Right ventricle myocardium superior (tissue), 1 donor: ENCODE data around the gene RND2. TPM values are rescaled to one million over a fixed set of nuclear protein-coding genes. Genes with fewer than 3 reads are reported as not detected.
A peak's percentile ranks its signal among the peaks of the same experiment; 100 is the strongest.
"Not testable (repeated sequence)": the region's sequence is repeated elsewhere in the genome, so short reads cannot be mapped to it uniquely, and the experiment has no call there.

Experiments used
- ATAC-seq: fragments of 200-7000 bp; cut with Tn5 transposase; one replicate; pipeline ENCODE4 v1.9.1; 2020; ENCODE audit warnings: mild to moderate bottlenecking; ENCODE audit not compliant: poor library complexity
- DNase-seq: peaks from one replicate; pipeline ENCODE4 v3.0.0-alpha.2; 2020
- intact Hi-C: fragments of 100-400 bp; cut with DNase I; formaldehyde crosslinking; loops from one replicate; pipeline ENCODE4 v1.11.2; 2022
- total RNA-seq: library from RNA; stranded (reverse); fragmentation: NEBNext Ultra II Directional; extraction: Animal tissue kit (Norgen Biotek cat#: 25700); gene quantifications from one replicate; pipeline ENCODE4 v1.2.1, GENCODE V29; 2021
- donor health status: DM: no; HTN: yes; CAD: no; lungs with severe emphysema.

Gene RND2
- total RNA-seq, 1 donor from 2014 or later = 0.65 TPM

- intact Hi-C loops = no loop called here
- ATAC-seq = no peak
- no peak for DNase-seq
Measured at GRCh38 chr17:42999003-42999525, 26.0 kb upstream of the RND2 start.

- intact Hi-C loops, DNase-seq, ATAC-seq: not testable (repeated sequence)
Measured at GRCh38 chr17:43000894-43001293, 24.1 kb upstream of the RND2 start.

- DNase-seq (no peak), ATAC-seq (no peak)
- intact Hi-C loops = no loop called here
Measured at GRCh38 chr17:43003542-43004172, 21.4 kb upstream of the RND2 start.

GRCh38 chr17:43006639-43007551 lies 18.1 kb upstream of the RND2 start, which contains the start of gene IFI35:
IFI35 (plus strand) TSS chr17:43006784; CDS start chr17:43006948, 164 bp downstream.
- DNase-seq (peak; percentile 91), ATAC-seq (peak; percentile 91)
- intact Hi-C loops = no loop called here

- intact Hi-C loops = no loop called here
- DNase-seq = no peak
- no peak for ATAC-seq
Measured at GRCh38 chr17:43010667-43011308, 14.2 kb upstream of the RND2 start.

GRCh38 chr17:43011728-43012472 lies 13.1 kb upstream of the RND2 start:
- ATAC-seq (peak; percentile 23), DNase-seq (no peak)
- intact Hi-C loops = no loop called here

GRCh38 chr17:43013296-43013695 lies 11.7 kb upstream of the RND2 start:
- ATAC-seq = no peak
- intact Hi-C loops = no loop called here
- no peak for DNase-seq

- intact Hi-C loops = no loop called here
- peak; percentile 20 for ATAC-seq
- DNase-seq = no peak
Measured at GRCh38 chr17:43014020-43014648, 10.9 kb upstream of the RND2 start.

GRCh38 chr17:43014649-43015542 lies 10.1 kb upstream of the RND2 start:
- no peak for DNase-seq
- ATAC-seq = no peak
- intact Hi-C loops = no loop called here

GRCh38 chr17:43015579-43015978 lies 9.5 kb upstream of the RND2 start:
- DNase-seq (peak; percentile 80), ATAC-seq (peak; percentile 36)
- intact Hi-C loops = no loop called here

- DNase-seq (no peak), ATAC-seq (no peak)
- intact Hi-C loops = no loop called here
Measured at GRCh38 chr17:43016216-43016615, 8.8 kb upstream of the RND2 start.

- ATAC-seq = no peak
- DNase-seq = no peak
- intact Hi-C loops = no loop called here
Measured at GRCh38 chr17:43018008-43018853, 6.8 kb upstream of the RND2 start.

- no peak for ATAC-seq
- DNase-seq = no peak
- intact Hi-C loops = no loop called here
Measured at GRCh38 chr17:43018932-43019331, 6.1 kb upstream of the RND2 start.

- intact Hi-C loops = no loop called here
- DNase-seq = no peak
- ATAC-seq = no peak
Measured at GRCh38 chr17:43019418-43019817, 5.6 kb upstream of the RND2 start.

- no peak for DNase-seq
- intact Hi-C loops = loop anchor here (10.0 kb wide), 1 partner anchor 105 kb away; the partner anchor contains the start of gene BRCA1
- ATAC-seq = no peak
Measured at GRCh38 chr17:43020030-43020621, 4.9 kb upstream of the RND2 start.
